ENCODE results near the gene SNRPA1.
"Not testable (repeated sequence)": the region's sequence is repeated elsewhere in the genome, so short reads cannot be mapped to it uniquely, and the experiment has no call there.

The SNRPA1 gene

GRCh38 chr15:101294731-101295606 is at the start of gene SNRPA1:
Gene SNRPA1 (minus strand): TSS chr15:101295248. CDS start chr15:101295178, 70 bp downstream.
- peak within 1 kb of the TSS; percentile 86 for H3K27ac ChIP-seq (ENCODE audit: low read length)
- H3K4me1 ChIP-seq (ENCODE audit: control insufficient read depth, insufficient read depth, low read length) = peaks cover 19% of the 10 kb centered on the region
- H3K9me3 ChIP-seq (ENCODE audit: control insufficient read depth in 2 of 2, low read length in 2 of 2) = no peaks in the 10 kb centered on the region
- peaks cover 0 to 4% of the 10 kb centered on the region in 2 donors for H3K36me3 ChIP-seq (ENCODE audit: control insufficient read depth in 2 of 2, insufficient read depth in 2 of 2, low read length in 2 of 2)
- peak within 1 kb of the TSS; percentile 91 to 92 for H3K9ac ChIP-seq (ENCODE audit: low read length in 2 of 2)
- peak within 1 kb of the TSS; percentile 86 to 94 for H3K4me3 ChIP-seq (ENCODE audit: low read length in 2 of 2)
- H3K27me3 ChIP-seq (ENCODE audit: control insufficient read depth in 1 of 2, insufficient read depth in 2 of 2, low read length in 2 of 2) = no peaks in the 10 kb centered on the region

DNA sequence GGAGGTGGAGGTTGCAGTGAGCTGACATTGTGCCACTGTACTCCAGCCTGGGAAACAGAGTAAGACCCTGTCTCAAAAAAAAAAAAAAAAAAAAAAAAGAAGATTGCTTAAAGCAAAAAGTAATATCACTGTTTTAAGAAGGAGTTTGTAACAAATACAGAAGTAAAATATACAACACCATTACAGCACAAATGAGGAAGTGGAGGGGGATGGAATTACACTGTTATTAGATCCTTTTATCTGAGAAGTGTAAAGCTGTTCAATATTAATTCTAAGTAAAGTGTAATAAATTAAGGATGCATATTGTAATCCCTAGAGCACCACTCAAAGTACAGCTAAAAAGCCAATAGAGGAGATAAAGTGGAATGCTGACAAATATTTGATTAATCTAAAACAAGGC is 47.0 kb upstream of the SNRPA1 start:
- Histone ChIP-seq H3K27me3 (ENCODE audit: control insufficient read depth in 1 of 2, insufficient read depth in 2 of 2, low read length in 2 of 2) (no peaks in the 10 kb centered on the region), H3K9me3 (ENCODE audit: control insufficient read depth in 2 of 2, low read length in 2 of 2) (no peaks in the 10 kb centered on the region), H3K9ac (ENCODE audit: low read length in 2 of 2) (no peak overlapping the region), H3K36me3 (ENCODE audit: control insufficient read depth in 2 of 2, insufficient read depth in 2 of 2, low read length in 2 of 2) (peaks cover 0 to 2% of the 10 kb centered on the region in 2 donors), H3K4me3 (ENCODE audit: low read length in 2 of 2) (no peak overlapping the region), H3K27ac (ENCODE audit: low read length) (no peak overlapping the region), H3K4me1 (ENCODE audit: control insufficient read depth, insufficient read depth, low read length) (no peaks in the 10 kb centered on the region)

DNA sequence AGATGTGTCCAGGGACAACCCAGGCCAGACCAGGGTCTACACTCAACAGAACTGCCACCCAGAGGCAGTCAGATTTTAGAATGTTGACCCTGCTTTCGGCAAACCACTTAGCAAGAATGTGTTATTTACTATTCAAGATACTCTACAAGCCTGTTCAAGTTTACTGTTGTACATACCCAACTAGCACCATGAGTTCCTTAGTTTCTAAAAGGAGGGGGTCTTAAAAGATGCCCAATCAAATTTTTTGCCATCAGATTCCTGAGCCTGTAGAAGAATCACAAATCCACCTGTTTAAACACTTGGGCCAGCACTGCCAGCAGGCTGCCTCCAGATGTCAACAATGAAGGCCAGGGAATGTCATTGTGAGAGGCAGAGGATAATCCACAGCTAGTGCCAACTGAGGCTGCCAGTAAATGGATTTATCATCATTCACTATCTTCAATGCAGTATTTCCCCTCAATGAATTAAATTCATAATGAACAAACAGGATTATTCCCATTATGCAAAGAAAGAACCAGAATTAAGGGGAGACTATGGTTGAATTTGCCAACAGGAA is 43.5 kb upstream of the SNRPA1 start:
- Histone ChIP-seq H3K27ac (ENCODE audit: low read length) (no peak overlapping the region), H3K27me3 (ENCODE audit: control insufficient read depth in 1 of 2, insufficient read depth in 2 of 2, low read length in 2 of 2) (no peaks in the 10 kb centered on the region), H3K4me3 (ENCODE audit: low read length in 2 of 2) (no peak overlapping the region), H3K4me1 (ENCODE audit: control insufficient read depth, insufficient read depth, low read length) (no peaks in the 10 kb centered on the region), H3K9me3 (ENCODE audit: control insufficient read depth in 2 of 2, low read length in 2 of 2) (no peaks in the 10 kb centered on the region), H3K36me3 (ENCODE audit: control insufficient read depth in 2 of 2, insufficient read depth in 2 of 2, low read length in 2 of 2) (peaks cover 0 to 2% of the 10 kb centered on the region in 2 donors), H3K9ac (ENCODE audit: low read length in 2 of 2) (no peak overlapping the region)

- H3K27me3 ChIP-seq (ENCODE audit: control insufficient read depth in 1 of 2, insufficient read depth in 2 of 2, low read length in 2 of 2) = no peaks in the 10 kb centered on the region
- no peak overlapping the region for H3K4me3 ChIP-seq (ENCODE audit: low read length in 2 of 2)
- no peaks in the 10 kb centered on the region for H3K4me1 ChIP-seq (ENCODE audit: control insufficient read depth, insufficient read depth, low read length)
- H3K9ac ChIP-seq (ENCODE audit: low read length in 2 of 2) = no peak overlapping the region
- no peak overlapping the region for H3K27ac ChIP-seq (ENCODE audit: low read length)
- H3K9me3 ChIP-seq (ENCODE audit: control insufficient read depth in 2 of 2, low read length in 2 of 2) = no peaks in the 10 kb centered on the region
- peaks cover 0 to 2% of the 10 kb centered on the region in 2 donors for H3K36me3 ChIP-seq (ENCODE audit: control insufficient read depth in 2 of 2, insufficient read depth in 2 of 2, low read length in 2 of 2)
Observed at GRCh38 chr15:101337976-101338375, 42.9 kb upstream of the SNRPA1 start.

DNA sequence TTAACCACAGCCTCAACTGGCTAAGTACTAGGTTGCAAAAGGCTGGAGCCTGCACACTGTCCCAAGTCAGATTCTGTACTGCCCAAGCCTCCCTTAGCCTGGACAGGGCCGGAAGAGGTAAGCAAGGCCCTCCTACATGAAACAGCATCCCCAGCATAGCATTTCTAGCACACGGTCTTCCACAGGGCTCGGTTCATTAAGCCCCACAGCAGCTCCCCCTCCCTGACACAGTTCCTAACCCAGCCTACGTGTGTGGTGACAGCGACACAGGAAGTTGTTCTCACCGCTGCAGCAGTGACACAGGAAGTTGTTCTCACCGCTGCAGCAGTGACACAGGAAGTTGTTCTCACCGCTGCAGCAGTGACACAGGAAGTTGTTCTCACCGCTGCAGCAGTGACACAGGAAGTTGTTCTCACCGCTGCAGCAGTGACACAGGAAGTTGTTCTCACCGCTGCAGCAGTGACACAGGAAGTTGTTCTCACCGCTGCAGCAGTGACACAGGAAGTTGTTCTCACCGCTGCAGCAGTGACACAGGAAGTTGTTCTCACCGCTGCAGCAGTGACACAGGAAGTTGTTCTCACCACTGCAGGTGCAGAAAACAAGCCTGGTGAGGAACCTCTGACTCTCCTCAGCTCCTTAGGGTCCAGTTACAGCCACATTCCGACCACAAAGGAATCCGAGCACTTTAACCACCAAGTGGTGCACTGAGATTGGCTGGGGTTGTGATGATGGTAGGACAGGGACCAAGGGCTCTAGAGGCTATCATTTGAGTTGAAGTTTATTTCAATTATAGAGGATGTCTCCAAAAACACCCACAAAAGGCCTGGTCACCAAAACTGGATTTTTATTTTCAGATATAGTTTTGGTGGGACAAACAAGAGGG is 39.1 kb upstream of the SNRPA1 start:
- H3K36me3 ChIP-seq (ENCODE audit: control insufficient read depth in 2 of 2, insufficient read depth in 2 of 2, low read length in 2 of 2); H3K27ac ChIP-seq (ENCODE audit: low read length); H3K9me3 ChIP-seq (ENCODE audit: control insufficient read depth in 2 of 2, low read length in 2 of 2); H3K9ac ChIP-seq (ENCODE audit: low read length in 2 of 2); H3K4me3 ChIP-seq (ENCODE audit: low read length in 2 of 2); H3K27me3 ChIP-seq (ENCODE audit: control insufficient read depth in 1 of 2, insufficient read depth in 2 of 2, low read length in 2 of 2); H3K4me1 ChIP-seq (ENCODE audit: control insufficient read depth, insufficient read depth, low read length): not testable (repeated sequence)

DNA sequence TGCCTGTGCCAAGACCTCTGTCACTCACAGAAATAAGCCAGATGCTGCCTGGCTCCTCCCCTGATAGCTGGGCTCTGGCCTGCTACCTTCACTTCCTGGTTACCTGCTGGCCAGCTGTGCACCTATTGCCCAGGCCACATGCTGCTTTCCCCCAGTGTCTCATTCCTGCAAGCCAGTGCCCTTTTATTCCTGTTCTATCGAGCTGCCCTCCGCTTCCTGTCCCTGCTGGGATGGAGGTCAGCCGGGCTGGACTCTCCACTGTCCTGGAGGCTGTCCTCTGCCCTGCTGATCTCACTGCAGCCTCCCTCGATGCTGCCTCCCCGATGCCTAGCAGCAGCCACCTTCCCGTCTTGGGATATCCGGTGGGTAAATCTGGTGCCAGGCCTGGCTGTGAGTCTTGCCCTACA is 37.0 kb upstream of the SNRPA1 start:
- H3K9me3 ChIP-seq (ENCODE audit: control insufficient read depth in 2 of 2, low read length in 2 of 2) = no peaks in the 10 kb centered on the region
- H3K4me3 ChIP-seq (ENCODE audit: low read length in 2 of 2) = no peak overlapping the region
- no peaks in the 10 kb centered on the region for H3K27me3 ChIP-seq (ENCODE audit: control insufficient read depth in 1 of 2, insufficient read depth in 2 of 2, low read length in 2 of 2)
- no peak overlapping the region for H3K27ac ChIP-seq (ENCODE audit: low read length)
- H3K36me3 ChIP-seq (ENCODE audit: control insufficient read depth in 2 of 2, insufficient read depth in 2 of 2, low read length in 2 of 2) = peaks cover 0 to 3% of the 10 kb centered on the region in 2 donors
- no peak overlapping the region for H3K9ac ChIP-seq (ENCODE audit: low read length in 2 of 2)
- H3K4me1 ChIP-seq (ENCODE audit: control insufficient read depth, insufficient read depth, low read length) = no peaks in the 10 kb centered on the region

- no peak overlapping the region for H3K9ac ChIP-seq (ENCODE audit: low read length in 2 of 2)
- no peak overlapping the region for H3K4me3 ChIP-seq (ENCODE audit: low read length in 2 of 2)
- no peak overlapping the region for H3K27ac ChIP-seq (ENCODE audit: low read length)
- no peaks in the 10 kb centered on the region for H3K9me3 ChIP-seq (ENCODE audit: control insufficient read depth in 2 of 2, low read length in 2 of 2)
- no peaks in the 10 kb centered on the region for H3K4me1 ChIP-seq (ENCODE audit: control insufficient read depth, insufficient read depth, low read length)
- H3K36me3 ChIP-seq (ENCODE audit: control insufficient read depth in 2 of 2, insufficient read depth in 2 of 2, low read length in 2 of 2) = peaks cover 0 to 3% of the 10 kb centered on the region in 2 donors
- H3K27me3 ChIP-seq (ENCODE audit: control insufficient read depth in 1 of 2, insufficient read depth in 2 of 2, low read length in 2 of 2) = no peaks in the 10 kb centered on the region
Observed at GRCh38 chr15:101329867-101330380, 34.9 kb upstream of the SNRPA1 start.

DNA sequence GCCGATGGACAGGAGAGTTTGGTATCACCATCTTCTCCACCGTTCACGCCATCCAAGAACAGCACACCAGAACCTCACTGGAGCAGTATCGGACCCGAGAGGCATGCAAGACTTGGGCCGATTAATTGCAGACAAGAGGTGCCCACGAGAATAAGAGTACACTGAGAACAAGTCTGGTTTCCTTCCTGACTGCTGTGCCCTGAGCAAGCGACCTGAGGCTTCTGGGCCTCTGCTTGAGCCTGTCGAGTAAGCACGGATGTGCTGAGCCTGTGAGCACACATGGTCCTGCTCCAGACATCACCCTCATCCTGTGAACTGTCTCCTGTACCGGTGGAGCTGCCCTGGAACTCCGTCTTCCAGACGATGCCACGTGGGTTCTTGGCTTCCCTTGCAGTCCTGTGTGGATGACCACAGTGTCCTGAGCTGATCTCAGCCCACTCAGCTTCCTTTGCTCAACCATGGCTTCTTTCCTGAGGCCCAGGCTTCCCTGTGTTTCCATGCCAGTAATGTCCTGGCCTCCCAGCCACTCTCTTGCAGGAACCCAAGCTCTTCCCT is 34.3 kb upstream of the SNRPA1 start:
- Histone ChIP-seq H3K4me1 (ENCODE audit: control insufficient read depth, insufficient read depth, low read length) (no peaks in the 10 kb centered on the region), H3K4me3 (ENCODE audit: low read length in 2 of 2) (no peak overlapping the region), H3K9me3 (ENCODE audit: control insufficient read depth in 2 of 2, low read length in 2 of 2) (no peaks in the 10 kb centered on the region), H3K36me3 (ENCODE audit: control insufficient read depth in 2 of 2, insufficient read depth in 2 of 2, low read length in 2 of 2) (peaks cover 0 to 3% of the 10 kb centered on the region in 2 donors), H3K27ac (ENCODE audit: low read length) (no peak overlapping the region), H3K9ac (ENCODE audit: low read length in 2 of 2) (no peak overlapping the region), H3K27me3 (ENCODE audit: control insufficient read depth in 1 of 2, insufficient read depth in 2 of 2, low read length in 2 of 2) (no peaks in the 10 kb centered on the region)

DNA sequence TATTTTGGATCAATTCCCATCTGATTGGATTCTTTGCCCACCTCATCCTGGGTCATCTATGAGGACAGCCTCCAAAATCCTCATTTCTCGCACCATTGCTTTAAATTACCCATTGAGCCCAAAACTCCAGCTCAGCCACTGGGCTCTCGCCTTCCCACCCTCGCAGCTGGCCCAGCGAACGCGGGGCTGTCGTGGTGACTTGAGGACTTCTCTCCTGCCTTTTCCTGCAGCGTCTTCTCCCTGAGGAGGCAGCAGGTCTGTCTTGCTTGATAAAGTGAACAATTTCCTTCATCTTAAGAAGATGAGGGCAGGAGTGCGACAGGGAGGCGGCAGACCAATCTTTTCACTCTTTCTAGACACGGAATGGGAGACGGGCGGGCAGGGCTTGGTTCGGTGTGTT is 33.0 kb upstream of the SNRPA1 start:
- H3K4me3 ChIP-seq (ENCODE audit: low read length in 2 of 2) = no peak overlapping the region
- no peaks in the 10 kb centered on the region for H3K9me3 ChIP-seq (ENCODE audit: control insufficient read depth in 2 of 2, low read length in 2 of 2)
- H3K27ac ChIP-seq (ENCODE audit: low read length) = no peak overlapping the region
- H3K9ac ChIP-seq (ENCODE audit: low read length in 2 of 2) = no peak overlapping the region
- H3K36me3 ChIP-seq (ENCODE audit: control insufficient read depth in 2 of 2, insufficient read depth in 2 of 2, low read length in 2 of 2) = peaks cover 0 to 3% of the 10 kb centered on the region in 2 donors
- no peaks in the 10 kb centered on the region for H3K4me1 ChIP-seq (ENCODE audit: control insufficient read depth, insufficient read depth, low read length)
- no peaks in the 10 kb centered on the region for H3K27me3 ChIP-seq (ENCODE audit: control insufficient read depth in 1 of 2, insufficient read depth in 2 of 2, low read length in 2 of 2)

- no peak overlapping the region for H3K27ac ChIP-seq (ENCODE audit: low read length)
- H3K36me3 ChIP-seq (ENCODE audit: control insufficient read depth in 2 of 2, insufficient read depth in 2 of 2, low read length in 2 of 2) = peaks cover 0 to 4% of the 10 kb centered on the region in 2 donors
- H3K27me3 ChIP-seq (ENCODE audit: control insufficient read depth in 1 of 2, insufficient read depth in 2 of 2, low read length in 2 of 2) = no peaks in the 10 kb centered on the region
- no peaks in the 10 kb centered on the region for H3K9me3 ChIP-seq (ENCODE audit: control insufficient read depth in 2 of 2, low read length in 2 of 2)
- H3K4me3 ChIP-seq (ENCODE audit: low read length in 2 of 2) = no peak overlapping the region
- H3K4me1 ChIP-seq (ENCODE audit: control insufficient read depth, insufficient read depth, low read length) = no peaks in the 10 kb centered on the region
- no peak overlapping the region for H3K9ac ChIP-seq (ENCODE audit: low read length in 2 of 2)
Observed at GRCh38 chr15:101327147-101327740, 32.2 kb upstream of the SNRPA1 start.
